B cell (primary cell): ENCODE results near the gene SLC25A13. TPM values are rescaled to one million over a fixed set of nuclear protein-coding genes. Genes with fewer than 3 reads are reported as not detected.

Experiments used
- ATAC-seq: fragments of 200-7000 bp; cut with Tn5 transposase; one replicate; pipeline ENCODE4 v1.10.0; 2021; ENCODE audit warnings: low read depth, mild to moderate bottlenecking, moderate number of reproducible peaks, moderate library complexity
- CTCF ChIA-PET: fragments of 350-600 bp; sonication (Branson Sonifier 250); formaldehyde crosslinking; loops from one replicate; lab custom pipeline; 2021; ENCODE audit warnings: antibody characterized with exemption, inconsistent platforms; lab: Charles Lee
- POLR2A ChIA-PET: fragments of 350-600 bp; sonication (Branson Sonifier 250); formaldehyde crosslinking; loops from one replicate; lab custom pipeline; 2021; ENCODE audit warnings: antibody characterized with exemption; lab: Charles Lee
- DNase-seq: peaks from one replicate; pipeline ENCODE4 v3.0.0; 2013
- H2AFZ ChIP-seq: 2 replicates; pipeline ENCODE4 v1.6.1; 2012; ENCODE audit warnings: mild to moderate bottlenecking, low read depth, low read length; ENCODE audit not compliant: insufficient read depth, poor library complexity, severe bottlenecking
- H3K27ac ChIP-seq, 2 donors: 1 replicate in 1 of 2; 2 replicates in 1 of 2; pipeline ENCODE4 v1.5.1; 2012 to 2013; ENCODE audit warnings: low read length in 2 of 2, mild to moderate bottlenecking in 2 of 2, moderate library complexity in 1 of 2
- H3K27me3 ChIP-seq, 4 experiments: fragments of 200-600 bp in 1 of 4; sonication (generic) in 1 of 4; replicated peaks in 1 of 4; 1 replicate in 2 of 4; 2 replicates in 2 of 4; pipeline versions ENCODE4 v1.6.1 to v1.7.0; 2013 to 2016; ENCODE audit warnings: low read length in 3 of 4, mild to moderate bottlenecking in 2 of 4, mixed read lengths in 1 of 4, moderate library complexity in 1 of 4; ENCODE audit not compliant: insufficient read depth in 4 of 4, control insufficient read depth in 3 of 4; ENCODE audit errors: control extremely low read depth in 1 of 4
- H3K36me3 ChIP-seq, 2 experiments: replicated peaks in 1 of 2; 1 replicate in 1 of 2; 2 replicates in 1 of 2; pipeline versions ENCODE4 v1.6.1 to v1.7.1; 2013; ENCODE audit warnings: low read length in 1 of 2; ENCODE audit not compliant: insufficient read depth in 2 of 2, control insufficient read depth in 1 of 2; ENCODE audit errors: control extremely low read depth in 1 of 2, extremely low read depth in 1 of 2
- H3K4me1 ChIP-seq, 2 donors: fragments of 200-600 bp in 1 of 2; sonication (generic) in 1 of 2; 1 replicate in 1 of 2; 2 replicates in 1 of 2; pipeline versions ENCODE4 v1.5.1 to v1.6.1; 2013 to 2017; ENCODE audit warnings: low read length in 2 of 2; ENCODE audit not compliant: control insufficient read depth in 2 of 2, insufficient read depth in 2 of 2
- H3K4me2 ChIP-seq: replicated peaks from 2 replicates; pipeline ENCODE3; 2012; ENCODE audit warnings: mild to moderate bottlenecking, low read depth, low read length; ENCODE audit not compliant: poor library complexity, severe bottlenecking
- H3K4me3 ChIP-seq, 5 experiments: fragments of 200-600 bp in 1 of 5; sonication (generic) in 1 of 5; 1 replicate in 3 of 5; 2 replicates in 2 of 5; pipeline versions ENCODE4 v1.5.1 to v1.7.0; 2011 to 2016; ENCODE audit warnings: low read length in 4 of 5, mild to moderate bottlenecking in 4 of 5, low read depth in 2 of 5, control low read depth in 1 of 5, moderate library complexity in 1 of 5; ENCODE audit not compliant: insufficient read depth in 1 of 5; ENCODE audit errors: control extremely low read depth in 1 of 5, extremely low read depth in 1 of 5
- H3K79me2 ChIP-seq: fragments of 200-600 bp; sonication (generic); one replicate; pipeline ENCODE4 v1.6.0; 2016; ENCODE audit warnings: low read length; ENCODE audit not compliant: control insufficient read depth, insufficient read depth
- H3K9ac ChIP-seq: fragments of 200-600 bp; sonication (generic); 2 replicates; pipeline ENCODE4 v1.6.1; 2017; ENCODE audit warnings: mild to moderate bottlenecking, low read length, moderate library complexity
- H3K9me3 ChIP-seq, 3 donors: one replicate each; pipeline versions ENCODE4 v1.6.1 to v1.7.1; 2013; ENCODE audit warnings: low read length in 2 of 3; ENCODE audit not compliant: control insufficient read depth in 2 of 3, insufficient read depth in 1 of 3; ENCODE audit errors: control extremely low read depth in 1 of 3
- H4K20me1 ChIP-seq: 2 replicates; pipeline ENCODE4 v1.6.0; 2012; ENCODE audit warnings: mild to moderate bottlenecking, low read length; ENCODE audit not compliant: insufficient read depth, control insufficient read depth, poor library complexity, severe bottlenecking
- H3K27ac Mint-ChIP-seq: one replicate; pipeline ENCODE4 v1.8.0; 2021; ENCODE audit warnings: mixed read lengths
- H3K27me3 Mint-ChIP-seq: one replicate; pipeline ENCODE4 v1.8.0; 2021; ENCODE audit warnings: mixed read lengths
- H3K4me1 Mint-ChIP-seq: one replicate; pipeline ENCODE4 v1.8.0; 2021; ENCODE audit warnings: mixed read lengths
- H3K4me3 Mint-ChIP-seq: one replicate; pipeline ENCODE4 v1.8.0; 2021; ENCODE audit warnings: mixed read lengths
- H3K9me3 Mint-ChIP-seq: one replicate; pipeline ENCODE4 v1.8.0; 2022; ENCODE audit warnings: mixed read lengths; ENCODE audit not compliant: insufficient read depth
- EZH2 ChIP-seq: IDR thresholded peaks from 2 replicates; pipeline ENCODE4 v1.6.1; 2012; ENCODE audit warnings: borderline replicate concordance, low read depth, mild to moderate bottlenecking, moderate library complexity, low read length; ENCODE audit not compliant: insufficient read depth, poor library complexity, severe bottlenecking
- WGBS: methylation state at CpG from one replicate; pipeline ENCODE4 v1.1.5; 2013; ENCODE audit warnings: missing lambda C conversion rate; ENCODE audit not compliant: insufficient coverage; 5-methylcytosine and 5-hydroxymethylcytosine counted together
- intact Hi-C: fragments of 100-400 bp; cut with micrococcal nuclease; formaldehyde crosslinking; loops from one replicate; pipeline ENCODE4 v1.10.0; 2022
- polyA plus RNA-seq: library from polyadenylated mRNA; depleted of rRNA; stranded (reverse); fragments of >200 nt; gene quantifications from 2 replicates; pipeline ENCODE4 v1.2.3, GENCODE V29; 2012
- total RNA-seq, 2 donors: library from RNA; stranded (reverse); fragments of 120-200 nt in 1 of 2; gene quantifications; 1 replicate in 1 of 2; 2 replicates in 1 of 2; pipeline versions ENCODE4 v1.2.3 to v1.2.4, GENCODE V29; 2013 to 2022
- TF ChIP-seq, protein P1 (sequence below): fragments of 200-600 bp; IDR thresholded peaks from one replicate; pipeline ENCODE4 v1.8.0; 2022; ENCODE audit warnings: antibody characterized with exemption, mild to moderate bottlenecking

The SLC25A13 gene
- total and polyA plus RNA-seq, 2 donors (not counting 1 experiment from before 2014, with no cell fraction given) = 12.5 to 30.9 TPM

DNA sequence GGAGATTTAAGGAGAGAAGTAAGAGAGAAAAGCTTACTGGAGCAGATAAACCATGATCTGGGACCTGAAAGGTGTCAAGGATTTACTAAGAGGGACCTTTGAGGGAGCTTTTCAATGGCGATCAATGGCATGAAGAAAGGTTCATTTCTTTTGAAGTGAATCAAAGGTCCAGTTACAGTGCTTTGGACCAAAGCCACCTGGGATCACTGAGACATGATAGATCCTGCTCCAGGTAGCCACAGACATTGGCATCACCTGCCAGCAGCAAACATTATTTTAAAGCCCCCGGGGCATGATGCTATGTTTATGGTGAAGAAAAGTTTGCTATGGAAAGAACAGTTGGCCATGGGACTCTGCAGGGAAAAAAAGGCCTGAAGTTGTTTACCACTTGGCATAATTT, 109.4 kb downstream of the SLC25A13 start:
- Histone ChIP-seq H3K9me3 (peaks cover 0 to 4% (median 3%) of the 10 kb centered on the region in 3 donors), H4K20me1 (peaks cover 7% of the 10 kb centered on the region), H3K79me2 (no peaks in the 10 kb centered on the region), H3K27me3 (no peaks in the 10 kb centered on the region), H3K4me2 (no peak overlapping the region), H3K27ac (no peak overlapping the region), H3K9ac (no peak overlapping the region), H3K36me3 (peaks cover 0 to 5% of the 10 kb centered on the region in 2 experiments), H2AFZ (no peak overlapping the region), H3K4me3 (no peak overlapping the region), H3K4me1 (no peaks in the 10 kb centered on the region)
- CTCF ChIA-PET = no interaction called here
- Mint-ChIP-seq H3K27ac (no peak overlapping the region), H3K4me1 (no peaks in the 10 kb centered on the region), H3K9me3 (peaks cover 3% of the 10 kb centered on the region), H3K27me3 (no peaks in the 10 kb centered on the region), H3K4me3 (no peak overlapping the region)
- no peak for ATAC-seq
- POLR2A ChIA-PET = no interaction called here
- intact Hi-C loops = no loop called here
- TF ChIP-seq EZH2 = no peak
- whole genome bisulfite sequencing = 82% methylated on average over 1 of the region's 2 CpGs
- DNase-seq = no peak

DNA sequence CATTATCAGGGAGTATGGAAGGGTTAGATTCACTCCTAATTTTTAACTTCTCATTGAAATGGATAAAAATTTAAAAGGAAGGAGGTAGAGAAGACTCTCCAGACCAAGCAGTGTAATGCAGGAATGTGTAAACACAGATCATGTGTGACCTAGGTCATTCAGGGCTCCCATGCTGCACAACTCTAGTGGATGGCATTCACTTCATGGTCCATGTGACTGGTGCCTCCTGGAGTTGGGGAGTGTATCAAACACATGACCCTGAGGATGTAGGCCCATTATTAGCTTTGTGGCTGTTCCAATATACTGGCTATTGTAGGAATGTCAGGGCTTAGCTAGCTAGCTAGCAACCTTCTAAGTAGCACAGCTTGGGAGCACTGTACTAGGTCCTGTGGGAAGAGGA, 109.9 kb downstream of the SLC25A13 start:
- CTCF ChIA-PET = no interaction called here
- Histone ChIP-seq H3K79me2 (no peaks in the 10 kb centered on the region), H3K4me3 (no peak overlapping the region), H2AFZ (no peak overlapping the region), H4K20me1 (peaks cover 7% of the 10 kb centered on the region), H3K27ac (no peak overlapping the region), H3K27me3 (no peaks in the 10 kb centered on the region), H3K4me2 (no peak overlapping the region), H3K36me3 (peaks cover 0 to 5% of the 10 kb centered on the region in 2 experiments), H3K4me1 (no peaks in the 10 kb centered on the region), H3K9me3 (peaks cover 0 to 4% (median 3%) of the 10 kb centered on the region in 3 donors), H3K9ac (no peak overlapping the region)
- POLR2A ChIA-PET = no interaction called here
- intact Hi-C loops = no loop called here
- Mint-ChIP-seq H3K4me3 (no peak overlapping the region), H3K27me3 (no peaks in the 10 kb centered on the region), H3K4me1 (no peaks in the 10 kb centered on the region), H3K27ac (no peak overlapping the region), H3K9me3 (peaks cover 3% of the 10 kb centered on the region)
- TF ChIP-seq, protein P1, sequence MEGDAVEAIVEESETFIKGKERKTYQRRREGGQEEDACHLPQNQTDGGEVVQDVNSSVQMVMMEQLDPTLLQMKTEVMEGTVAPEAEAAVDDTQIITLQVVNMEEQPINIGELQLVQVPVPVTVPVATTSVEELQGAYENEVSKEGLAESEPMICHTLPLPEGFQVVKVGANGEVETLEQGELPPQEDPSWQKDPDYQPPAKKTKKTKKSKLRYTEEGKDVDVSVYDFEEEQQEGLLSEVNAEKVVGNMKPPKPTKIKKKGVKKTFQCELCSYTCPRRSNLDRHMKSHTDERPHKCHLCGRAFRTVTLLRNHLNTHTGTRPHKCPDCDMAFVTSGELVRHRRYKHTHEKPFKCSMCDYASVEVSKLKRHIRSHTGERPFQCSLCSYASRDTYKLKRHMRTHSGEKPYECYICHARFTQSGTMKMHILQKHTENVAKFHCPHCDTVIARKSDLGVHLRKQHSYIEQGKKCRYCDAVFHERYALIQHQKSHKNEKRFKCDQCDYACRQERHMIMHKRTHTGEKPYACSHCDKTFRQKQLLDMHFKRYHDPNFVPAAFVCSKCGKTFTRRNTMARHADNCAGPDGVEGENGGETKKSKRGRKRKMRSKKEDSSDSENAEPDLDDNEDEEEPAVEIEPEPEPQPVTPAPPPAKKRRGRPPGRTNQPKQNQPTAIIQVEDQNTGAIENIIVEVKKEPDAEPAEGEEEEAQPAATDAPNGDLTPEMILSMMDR = no peak
- TF ChIP-seq EZH2 = no peak
- ATAC-seq (no peak), DNase-seq (no peak)
